Heart left ventricle (tissue), 16 donors: ENCODE data around the gene CC2D2A. TPM values are rescaled to one million over a fixed set of nuclear protein-coding genes. Genes with fewer than 3 reads are reported as not detected.

ENCODE experiments used
- ATAC-seq, 4 donors: fragments of 200-7000 bp; cut with Tn5 transposase; one replicate each; pipeline ENCODE4 v1.9.1; 2020 to 2022; ENCODE audit warnings: moderate library complexity in 4 of 4, mild to moderate bottlenecking in 3 of 4, moderate number of reproducible peaks in 1 of 4
- DNase-seq, 5 donors: peaks; one replicate each; pipeline ENCODE4 v3.0.0-alpha.2; 2020
- H3K27ac ChIP-seq, 12 donors: fragments of 200-600 bp; sonication (generic) in 4 of 12; one replicate each; pipeline versions ENCODE4 v1.5.0 to v1.8.0; 2016 to 2022; ENCODE audit warnings: mild to moderate bottlenecking in 2 of 12
- H3K27me3 ChIP-seq, 9 donors: fragments of 200-600 bp; sonication (generic) in 2 of 9; one replicate each; pipeline versions ENCODE4 v1.5.1 to v1.8.0; 2016 to 2022; ENCODE audit warnings: mild to moderate bottlenecking in 3 of 9
- H3K36me3 ChIP-seq, 9 donors: fragments of 200-600 bp; sonication (generic) in 2 of 9; one replicate each; pipeline versions ENCODE4 v1.5.0 to v1.8.0; 2018 to 2022; ENCODE audit warnings: mild to moderate bottlenecking in 2 of 9
- H3K4me1 ChIP-seq, 12 donors: fragments of 200-600 bp; sonication (generic) in 4 of 12; one replicate each; pipeline versions ENCODE4 v1.5.0 to v1.8.0; 2016 to 2022; ENCODE audit warnings: mild to moderate bottlenecking in 3 of 12
- H3K4me3 ChIP-seq, 12 donors: fragments of 200-600 bp; sonication (generic) in 4 of 12; one replicate each; pipeline versions ENCODE4 v1.5.0 to v1.8.0; 2017 to 2022; ENCODE audit warnings: mild to moderate bottlenecking in 9 of 12, moderate library complexity in 4 of 12
- H3K9me3 ChIP-seq, 12 donors: fragments of 200-600 bp; sonication (generic) in 4 of 12; one replicate each; pipeline versions ENCODE4 v1.5.0 to v1.8.0; 2016 to 2022; ENCODE audit warnings: mild to moderate bottlenecking in 1 of 12
- CTCF ChIP-seq, 12 donors: fragments of 200-600 bp; sonication (generic) in 4 of 12; IDR thresholded peaks; one replicate each; pipeline versions ENCODE4 v1.5.0 to v1.8.0; 2018 to 2022; ENCODE audit warnings: antibody characterized with exemption in 12 of 12, mild to moderate bottlenecking in 5 of 12
- POLR2A ChIP-seq, 2 donors: fragments of 450-650 bp; IDR thresholded peaks; one replicate each; pipeline ENCODE4 v1.6.1; 2017; ENCODE audit warnings: antibody characterized with exemption in 2 of 2, mild to moderate bottlenecking in 2 of 2, moderate library complexity in 2 of 2
- WGBS, 4 donors: extraction: QIAGEN DNeasy Blood & Tissue Kit in 2 of 4; methylation state at CpG; one replicate each; pipeline versions ENCODE4 v1.1.5 to v1.1.7; 2013 to 2018; 5-methylcytosine and 5-hydroxymethylcytosine counted together
- intact Hi-C, 10 donors: fragments of 100-400 bp; cut with DNase I; formaldehyde crosslinking; loops; one replicate each; pipeline versions ENCODE4 v1.11.1 to v1.14.2; 2022
- polyA plus RNA-seq, 2 donors: library from polyadenylated mRNA; stranded (reverse); fragments of 200-250 nt; gene quantifications; one replicate each; pipeline ENCODE4 v1.2.3, GENCODE V29; 2013
- total RNA-seq, 9 donors: library from RNA; depleted of rRNA in 2 of 9; stranded (reverse); fragments of >200 nt in 2 of 9; fragmentation: NEBNext Ultra II Directional in 3 of 9; extraction: Animal tissue kit (Norgen Biotek cat#: 25700) in 3 of 9; gene quantifications; one replicate each; pipeline versions ENCODE4 v1.1.0 to v1.2.4, GENCODE V29; 2016 to 2023
- donor health status: ischemic (EF 13 %, LVEDD 7.1; RV severe dilation, severe dysfunction).
- donor health status: healthy with polysubstance abuse.
- donor health status: DM: no; HTN: yes; CAD: no.
- donor health status: DM: no; HTN: no; CAD: no.
- donor health status: ischemic (EF 25% LVEDD 6.9; RV normal size, moderate dysfunction).
- donor health status: ischemic (EF 25% LVEDD 5.7; RV mildly dilated, moderate dysfunction).
- donor health status: healthy.
- donor health status: DM: yes; HTN: yes; CAD: no.
- donor health status: ischemic (EF 35%, LVEDD 5.7; RV mildly dilated, moderate dysfunction).
- donor health status: nonischemic (EF 11% LVEDD 7.7; RV severe dilation, severe dysfunction).
- donor health status: DM: yes; HTN: yes; CAD: no.
- donor health status: PGD.
- donor health status: ischemic (EF 29% LVEDD 5.4; RV normal size, mild dysfunction).
- donor health status: nonischemic (EF 23%, LVEDD 6.1; RV moderate dilation, normal function).

Gene CC2D2A
- total and polyA plus RNA-seq, 11 donors = 3.1 to 14.4 (median 8.4) TPM

GRCh38 chr4:15563871-15564270, 94.2 kb downstream of the CC2D2A start:
- H3K9me3 ChIP-seq = no peaks in the 10 kb centered on the region
- peaks cover 0 to 94% (median 41%) of the 10 kb centered on the region in 9 donors for H3K36me3 ChIP-seq
- 76 to 84% (median 80%) methylated on average over 6 of the region's 6 CpGs for whole genome bisulfite sequencing, 4 donors
- DNase-seq (no peak), ATAC-seq (no peak)
- intact Hi-C loops = no loop called here
- no peak overlapping the region for H3K27ac ChIP-seq
- TF ChIP-seq CTCF (IDR thresholded peaks at IDR 0.05) = no peak
- TF ChIP-seq POLR2A (IDR thresholded peaks at IDR 0.05) = no peak
- peaks cover 0 to 9% (median 0%) of the 10 kb centered on the region in 12 donors for H3K4me1 ChIP-seq
- no peaks in the 10 kb centered on the region for H3K27me3 ChIP-seq
- no peak overlapping the region for H3K4me3 ChIP-seq

GRCh38 chr4:15568821-15569220, 99.1 kb downstream of the CC2D2A start:
- H3K36me3 ChIP-seq = peaks cover 0 to 86% (median 50%) of the 10 kb centered on the region in 9 donors
- intact Hi-C loops = no loop called here
- ATAC-seq = no peak

GRCh38 chr4:15569746-15570145, 100.1 kb downstream of the CC2D2A start:
- Histone ChIP-seq H3K36me3 (peaks cover 0 to 87% (median 41%) of the 10 kb centered on the region in 9 donors), H3K9me3 (no peaks in the 10 kb centered on the region), H3K27me3 (no peaks in the 10 kb centered on the region), H3K27ac (no peak overlapping the region), H3K4me1 (peaks cover 0 to 4% (median 0%) of the 10 kb centered on the region in 12 donors), H3K4me3 (no peak overlapping the region)
- intact Hi-C loops = no loop called here
- 95 to 97% (median 95%) methylated on average over 5 of the region's 5 CpGs for WGBS, 4 donors
- DNase-seq (no peak), ATAC-seq (no peak)
- TF ChIP-seq POLR2A (IDR thresholded peaks at IDR 0.05) (no peak), CTCF (IDR thresholded peaks at IDR 0.05) (no peak)

More at GRCh38 chr4:15568821-15569220, 99.1 kb downstream of the CC2D2A start:
- peaks cover 0 to 4% (median 0%) of the 10 kb centered on the region in 12 donors for H3K4me1 ChIP-seq
- no peaks in the 10 kb centered on the region for H3K9me3 ChIP-seq
- H3K4me3 ChIP-seq = no peak overlapping the region
- no peak for DNase-seq
- TF ChIP-seq POLR2A (IDR thresholded peaks at IDR 0.05) (no peak), CTCF (IDR thresholded peaks at IDR 0.05) (no peak)
- H3K27ac ChIP-seq = no peak overlapping the region
- no peaks in the 10 kb centered on the region for H3K27me3 ChIP-seq

GRCh38 chr4:15575966-15576365, 106.3 kb downstream of the CC2D2A start:
- no peak overlapping the region for H3K27ac ChIP-seq
- H3K9me3 ChIP-seq = no peaks in the 10 kb centered on the region
- 47 to 82% (median 56%) methylated on average over 2 of the region's 2 CpGs for WGBS, 4 donors
- H3K4me3 ChIP-seq = no peak overlapping the region
- H3K4me1 ChIP-seq = peaks cover 0 to 6% (median 0%) of the 10 kb centered on the region in 12 donors
- peaks cover 0 to 61% (median 3%) of the 10 kb centered on the region in 9 donors for H3K36me3 ChIP-seq
- TF ChIP-seq CTCF (IDR thresholded peaks at IDR 0.05) (no peak), POLR2A (IDR thresholded peaks at IDR 0.05) (no peak)
- intact Hi-C loops = loop anchor here in 1 of 10 donors (2.0 kb wide), 1 partner anchor 51 kb away; no protein-coding TSS in a partner anchor
- ATAC-seq (no peak), DNase-seq (no peak)
- no peaks in the 10 kb centered on the region for H3K27me3 ChIP-seq
